ENCODE measurements around the gene TSPYL2.
A peak's percentile ranks its signal among the peaks of the same experiment; 100 is the strongest.

The TSPYL2 gene

DNA sequence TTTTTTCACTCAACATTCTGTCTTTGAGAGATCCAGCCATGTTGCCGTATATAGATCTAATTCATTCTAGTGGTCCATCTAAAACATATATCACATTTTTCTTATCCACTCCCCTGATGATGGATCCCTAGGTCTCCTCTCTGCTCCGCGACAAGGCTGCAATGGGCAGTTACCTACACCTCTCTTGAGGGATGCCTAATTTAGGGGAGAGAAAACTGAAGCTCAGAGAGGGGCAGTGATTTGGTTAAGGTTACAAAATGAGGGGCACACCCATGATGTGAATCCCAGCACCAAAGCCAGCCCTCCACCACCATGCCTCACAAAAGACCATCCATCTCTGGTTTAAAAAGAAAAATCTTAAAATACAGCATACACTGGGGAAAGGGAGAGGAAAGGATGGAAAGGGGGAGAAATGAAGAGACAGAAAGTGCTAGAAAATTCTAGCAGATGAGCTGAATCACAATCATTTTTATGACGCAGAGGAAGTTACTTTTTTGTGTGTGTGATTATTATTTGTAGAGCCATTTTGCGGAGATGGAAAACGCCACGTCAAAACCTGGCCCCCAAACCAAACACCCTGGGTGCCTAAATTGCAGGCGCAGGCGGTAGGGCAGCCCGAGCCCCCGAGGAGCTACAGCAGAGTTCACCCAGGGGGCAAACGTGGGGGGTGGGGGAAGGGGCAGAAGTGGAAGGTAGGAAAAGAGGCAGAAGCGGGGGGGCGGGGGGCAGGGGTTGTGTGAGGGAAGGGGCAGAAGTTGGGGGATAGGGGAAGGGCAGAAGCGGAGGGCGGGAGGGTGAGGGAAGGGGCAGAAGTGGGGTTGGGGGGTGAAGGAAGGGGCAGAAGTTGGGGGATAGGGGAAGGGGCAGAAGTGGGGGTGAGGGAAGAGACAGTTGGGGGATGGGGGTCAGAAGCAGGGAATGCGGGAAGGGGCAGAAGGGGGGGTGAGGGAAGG is 1.3 kb upstream of the TSPYL2 start:
- no peak for DNase-seq

DNA sequence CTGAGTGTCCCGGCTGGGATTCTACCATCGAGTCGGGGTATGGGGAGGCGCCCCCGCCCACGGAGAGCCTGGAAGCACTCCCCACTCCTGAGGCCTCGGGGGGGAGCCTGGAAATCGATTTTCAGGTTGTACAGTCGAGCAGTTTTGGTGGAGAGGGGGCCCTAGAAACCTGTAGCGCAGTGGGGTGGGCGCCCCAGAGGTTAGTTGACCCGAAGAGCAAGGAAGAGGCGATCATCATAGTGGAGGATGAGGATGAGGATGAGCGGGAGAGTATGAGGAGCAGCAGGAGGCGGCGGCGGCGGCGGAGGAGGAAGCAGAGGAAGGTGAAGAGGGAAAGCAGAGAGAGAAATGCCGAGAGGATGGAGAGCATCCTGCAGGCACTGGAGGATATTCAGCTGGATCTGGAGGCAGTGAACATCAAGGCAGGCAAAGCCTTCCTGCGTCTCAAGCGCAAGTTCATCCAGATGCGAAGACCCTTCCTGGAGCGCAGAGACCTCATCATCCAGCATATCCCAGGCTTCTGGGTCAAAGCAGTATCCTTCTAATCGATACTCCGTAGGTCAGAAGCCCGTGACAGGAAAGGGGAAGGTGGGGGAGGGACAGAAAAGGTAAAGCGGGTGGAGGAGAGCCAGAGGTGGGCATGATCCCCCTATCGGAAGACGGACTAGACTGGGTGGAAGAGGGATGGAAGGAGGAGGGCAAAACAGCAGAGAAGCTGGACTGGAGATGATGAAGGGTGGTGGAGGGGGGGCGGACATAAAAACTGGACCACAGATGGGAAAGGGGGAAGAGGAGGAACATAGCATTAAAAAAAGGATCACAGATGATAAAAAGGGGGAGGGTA is 828 bp downstream of the TSPYL2 start:
- DNase-seq, result no peak

- DNase-seq, result no peak
These were observed 1.9 kb downstream of the TSPYL2 start for GRCh38 chrX:53084043-53084570.

DNA sequence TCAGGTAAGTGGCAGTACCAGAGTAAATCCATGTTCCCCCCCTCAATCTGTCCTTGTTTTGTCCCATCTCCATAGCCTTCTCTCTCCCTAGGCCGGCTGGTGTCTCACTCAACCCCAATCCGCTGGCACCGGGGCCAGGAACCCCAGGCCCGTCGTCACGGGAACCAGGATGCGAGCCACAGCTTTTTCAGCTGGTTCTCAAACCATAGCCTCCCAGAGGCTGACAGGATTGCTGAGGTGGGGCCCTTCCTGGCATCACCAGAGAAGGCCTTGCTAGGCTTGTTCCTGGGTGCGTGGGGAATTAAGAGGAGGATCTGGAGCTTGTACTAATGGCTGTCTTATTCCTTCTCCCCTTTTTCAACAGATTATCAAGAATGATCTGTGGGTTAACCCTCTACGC is 2.7 kb downstream of the TSPYL2 start:
- DNase-seq, result no peak

- DNase-seq, result peak; percentile 54
These were observed 3.6 kb downstream of the TSPYL2 start for GRCh38 chrX:53085661-53086229.

- DNase-seq, result no peak
These were observed 4.3 kb downstream of the TSPYL2 start for GRCh38 chrX:53086464-53086863.

GRCh38 chrX:53087388-53087831 is 5.2 kb downstream of the TSPYL2 start:
- DNase-seq, result no peak

DNA sequence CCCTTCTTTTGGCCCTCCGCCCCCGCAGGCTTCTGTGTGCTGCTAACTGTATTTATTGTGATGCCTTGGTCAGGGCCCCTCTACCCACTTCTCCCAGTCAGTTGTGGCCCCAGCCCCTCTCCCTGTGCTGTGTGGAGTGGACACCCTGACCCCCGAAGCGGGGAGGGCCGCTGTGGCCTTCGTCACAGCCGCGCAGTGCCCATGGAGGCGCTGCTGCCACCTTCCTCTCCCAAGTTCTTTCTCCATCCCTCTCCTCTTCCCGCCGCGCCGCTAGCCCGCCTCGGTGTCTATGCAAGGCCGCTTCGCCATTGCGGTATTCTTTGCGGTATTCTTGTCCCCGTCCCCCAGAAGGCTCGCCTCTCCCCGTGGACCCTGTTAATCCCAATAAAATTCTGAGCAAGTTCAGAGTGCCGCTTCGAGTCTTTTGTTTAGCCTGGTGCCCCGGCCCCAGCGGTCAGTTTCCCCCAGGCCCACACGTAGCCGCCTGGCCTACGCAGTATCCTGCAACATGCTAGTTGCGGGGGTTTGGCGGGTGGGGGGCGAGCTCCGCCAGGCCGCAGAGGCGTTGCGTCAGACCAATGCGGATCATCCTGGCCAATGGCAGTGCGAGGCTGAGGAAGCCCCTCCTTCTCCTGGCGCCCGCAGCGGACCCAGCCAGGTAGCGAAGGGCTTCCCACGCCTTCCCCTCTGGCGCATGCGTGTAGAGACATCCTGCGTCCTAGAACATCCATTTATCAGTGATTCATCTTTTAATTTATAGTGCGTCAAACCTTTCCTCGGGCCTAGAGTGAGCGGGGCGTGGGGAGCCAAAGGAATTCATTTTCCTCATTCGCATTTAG is 6.2 kb downstream of the TSPYL2 start:
- DNase-seq, result peak; percentile 51

DNA sequence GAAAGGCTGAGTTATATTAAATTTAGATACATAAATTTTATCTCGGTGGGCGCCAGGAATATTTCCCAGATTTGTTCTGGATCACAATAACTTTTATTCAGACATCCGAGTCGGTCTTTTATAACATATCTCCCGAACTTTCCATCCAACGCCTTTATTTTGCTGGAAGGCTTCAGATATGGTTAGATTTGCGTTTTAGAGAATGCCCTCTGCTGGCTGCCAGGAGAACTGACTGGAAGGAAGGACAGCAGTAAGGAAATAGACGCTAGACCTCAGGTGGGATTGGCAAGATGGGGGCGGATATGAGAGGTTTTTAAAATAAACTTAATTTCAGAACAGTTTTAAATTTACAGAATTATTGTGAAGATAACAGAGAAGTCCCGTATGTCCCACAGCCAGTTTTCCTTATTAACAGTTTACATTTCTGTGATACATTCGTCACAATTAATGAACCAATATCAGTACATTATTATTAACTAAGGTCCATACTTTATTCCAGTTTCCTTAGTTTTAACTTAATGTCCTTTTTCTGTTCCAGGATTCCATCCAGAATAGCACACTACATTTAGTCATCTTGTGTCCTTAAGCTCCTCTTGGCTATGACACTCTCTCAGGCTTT is 7.2 kb downstream of the TSPYL2 start:
- DNase-seq, result peak; percentile 69

DNA sequence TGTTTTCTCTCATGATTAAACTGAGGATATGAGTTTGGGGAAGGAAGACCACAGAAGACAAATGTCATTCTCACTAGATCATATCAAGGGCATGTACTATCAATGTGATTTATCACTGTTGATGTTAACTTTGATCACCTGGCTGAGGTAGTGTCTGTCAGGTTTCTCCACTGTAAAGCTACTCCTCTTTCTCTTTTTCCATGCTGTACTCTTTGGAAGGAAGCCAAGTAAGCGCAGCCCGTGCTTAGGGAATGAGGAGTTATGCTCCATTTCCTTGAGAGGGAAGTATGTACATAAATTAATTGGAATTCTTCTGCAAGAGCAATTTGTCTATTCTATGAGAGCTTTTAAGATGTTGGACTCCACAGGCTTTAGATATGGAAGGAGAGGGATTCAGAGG is 7.8 kb downstream of the TSPYL2 start:
- DNase-seq, result no peak

DNA sequence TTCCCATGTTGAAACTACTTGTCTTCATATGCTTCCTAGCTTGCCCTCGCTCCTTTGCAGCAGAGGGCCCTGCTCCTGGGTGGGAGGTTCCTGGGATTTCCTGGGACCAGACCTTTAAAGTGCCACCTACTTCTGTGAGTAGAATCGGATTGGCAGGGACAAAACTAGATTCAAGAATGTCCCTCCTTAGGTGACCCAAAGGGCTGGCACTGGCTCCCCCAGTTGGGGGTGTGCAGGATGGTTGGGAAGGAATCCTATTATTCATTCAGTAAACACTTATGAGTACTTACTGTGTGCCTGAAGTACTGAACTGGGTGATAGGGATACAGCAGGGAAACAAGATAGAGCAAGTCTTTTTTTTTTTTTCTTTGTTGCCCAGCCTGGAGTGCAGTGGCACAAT is 9.2 kb downstream of the TSPYL2 start:
- no peak for DNase-seq

DNA sequence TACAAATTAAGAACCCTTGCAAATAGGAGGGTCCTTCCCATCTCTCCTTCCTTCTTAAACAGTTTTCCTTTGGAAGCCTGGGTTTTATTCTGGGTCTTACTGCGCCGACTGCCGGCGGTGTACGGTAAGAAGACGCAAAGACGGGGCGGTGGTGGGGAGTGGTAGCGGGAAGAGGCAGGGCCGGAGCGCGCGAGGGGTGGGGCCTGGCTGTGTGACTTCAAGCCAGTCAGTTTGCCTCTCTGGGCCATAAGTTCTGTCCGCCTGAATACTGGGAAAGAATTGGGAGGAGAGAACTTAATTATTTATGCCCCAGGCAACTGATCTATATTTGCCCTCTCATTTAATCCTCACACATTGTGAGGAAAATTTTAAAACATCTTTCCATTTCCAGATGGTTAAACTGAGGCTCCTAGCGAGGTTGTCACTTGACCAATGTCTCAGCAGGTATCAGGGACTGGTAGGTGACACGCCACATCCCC is 11.0 kb downstream of the TSPYL2 start:
- peak; percentile 90 for DNase-seq

DNA sequence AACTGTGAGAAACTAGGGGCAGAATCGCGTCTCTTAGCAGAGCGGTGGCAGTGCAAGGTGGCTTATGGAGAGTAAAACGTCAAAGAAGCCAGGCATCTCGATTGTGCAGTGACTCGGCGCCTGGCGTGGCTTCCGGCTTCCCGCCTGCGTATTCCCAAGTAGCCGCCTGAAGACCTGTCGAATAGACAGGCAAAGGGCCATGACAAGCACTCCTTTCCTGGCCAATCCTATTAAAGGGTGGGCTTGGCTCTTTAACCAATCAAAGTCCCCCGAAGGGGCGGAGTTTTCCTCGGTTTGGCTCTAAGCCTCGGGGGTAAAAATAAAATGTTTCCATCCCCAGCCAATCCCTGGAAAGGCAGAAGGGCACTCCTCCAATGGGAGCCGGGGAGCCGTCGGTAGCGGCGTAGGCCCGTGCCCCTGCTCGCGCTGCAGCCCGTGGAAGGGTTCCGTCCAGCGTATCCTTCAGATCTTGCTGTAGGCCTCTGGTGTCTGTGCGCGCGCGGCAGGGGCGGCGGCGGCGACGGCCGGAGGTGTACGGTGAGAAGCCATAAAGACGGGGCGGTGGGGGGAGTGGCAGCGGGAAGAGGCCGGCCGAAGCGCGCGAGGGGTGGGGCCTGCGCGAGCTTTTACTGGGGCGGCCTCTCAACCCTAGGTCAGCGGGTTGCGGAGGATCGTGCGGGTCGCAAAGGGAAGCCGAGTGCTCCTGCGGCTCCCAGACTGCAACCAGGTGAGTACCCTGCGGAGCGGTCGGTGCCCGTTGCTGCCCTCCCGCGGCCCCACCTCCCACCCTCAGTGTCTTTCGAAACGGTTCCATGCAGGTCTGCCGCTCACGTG is 11.8 kb downstream of the TSPYL2 start, which contains the start of gene KANTR:
TSS of gene KANTR (plus strand) at position 395 of the 834 bp plus-strand sequence. CDS start 30,131 bp downstream, outside the sequence.
- peak; percentile 97 for DNase-seq

GRCh38 chrX:53094582-53094905 is 12.4 kb downstream of the TSPYL2 start:
- DNase-seq, result no peak

- DNase-seq, result no peak
These were observed 13.6 kb downstream of the TSPYL2 start for GRCh38 chrX:53095796-53096195.

- no peak for DNase-seq
These were observed 32.8 kb downstream of the TSPYL2 start for GRCh38 chrX:53114864-53115549.

GRCh38 chrX:53115550-53115874 is 33.3 kb downstream of the TSPYL2 start:
- no peak for DNase-seq

DNA sequence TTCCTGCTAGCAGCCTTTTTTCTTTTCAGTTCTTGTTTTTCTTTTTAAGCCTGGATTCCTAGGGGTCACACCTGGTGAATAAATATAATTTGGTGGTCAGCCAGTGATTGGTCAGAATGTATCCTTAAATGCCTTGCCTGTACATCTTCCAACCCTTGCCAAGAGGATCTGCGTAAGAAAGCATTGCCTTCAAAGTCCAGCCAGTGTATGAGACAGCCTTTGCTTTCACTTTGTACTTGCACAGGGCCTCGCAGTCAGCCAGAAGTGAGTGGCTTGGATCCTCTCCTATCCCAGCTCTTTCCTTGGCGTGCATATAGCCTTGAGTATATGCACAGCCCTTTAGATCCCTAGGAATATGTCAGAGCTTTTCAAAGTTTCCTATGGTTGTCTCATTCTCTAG is 33.9 kb downstream of the TSPYL2 start:
- DNase-seq, result no peak

DNA sequence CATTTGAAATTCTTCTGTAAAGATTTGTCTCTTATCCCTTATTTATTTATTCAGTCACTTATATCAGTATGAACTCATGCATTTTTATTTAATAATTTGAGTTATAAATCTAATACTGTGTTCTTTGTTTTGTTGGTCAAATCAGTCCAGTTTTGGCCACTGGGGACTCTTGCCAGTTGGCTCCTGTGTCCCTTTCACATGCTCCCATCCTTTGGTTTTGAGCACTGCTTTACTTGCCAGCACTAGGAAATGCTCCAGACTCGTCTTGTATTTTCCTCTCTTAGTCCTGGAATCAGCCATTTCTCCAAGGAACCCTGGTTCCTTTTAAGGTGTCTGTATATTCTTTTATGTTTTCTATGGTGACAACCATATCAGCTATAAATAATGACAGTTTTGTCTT is 39.8 kb downstream of the TSPYL2 start:
- no peak for DNase-seq

- DNase-seq, result no peak
These were observed 43.3 kb downstream of the TSPYL2 start for GRCh38 chrX:53125506-53125905.
